Left ventricle myocardium inferior (tissue), 1 donor: ENCODE results near the gene CTPS1. TPM values are rescaled to one million over a fixed set of nuclear protein-coding genes. Genes with fewer than 3 reads are reported as not detected.

Experiments used
- DNase-seq: peaks from one replicate; pipeline ENCODE4 v3.0.0-alpha.2; 2020
- H3K27ac ChIP-seq: fragments of 200-600 bp; replicated peaks from 2 replicates; pipeline ENCODE4 v1.8.0; 2021
- H3K27me3 ChIP-seq: fragments of 200-600 bp; 2 replicates; pipeline ENCODE4 v1.8.0; 2021; ENCODE audit warnings: low read depth
- H3K36me3 ChIP-seq: fragments of 200-600 bp; 2 replicates; pipeline ENCODE4 v1.8.0; 2021
- H3K4me1 ChIP-seq: fragments of 200-600 bp; 2 replicates; pipeline ENCODE4 v1.8.0; 2021
- H3K4me3 ChIP-seq: fragments of 200-600 bp; 2 replicates; pipeline ENCODE4 v1.8.0; 2021; ENCODE audit warnings: mild to moderate bottlenecking, moderate library complexity
- H3K9me3 ChIP-seq: fragments of 200-600 bp; replicated peaks from 2 replicates; pipeline ENCODE4 v1.8.0; 2021
- CTCF ChIP-seq: fragments of 200-600 bp; IDR thresholded peaks from 2 replicates; pipeline ENCODE4 v1.8.0; 2021; ENCODE audit warnings: antibody characterized with exemption, mild to moderate bottlenecking, borderline replicate concordance
- intact Hi-C: fragments of 100-400 bp; cut with micrococcal nuclease; formaldehyde crosslinking; loops from one replicate; pipeline ENCODE4 v1.11.0; 2022
- total RNA-seq: library from RNA; stranded (reverse); fragmentation: NEBNext Ultra II Directional; extraction: Animal tissue kit (Norgen Biotek cat#: 25700); gene quantifications from one replicate; pipeline ENCODE4 v1.2.1, GENCODE V29; 2021
- donor health status: DM: no; HTN: yes; CAD: no; lungs with severe emphysema.

The CTPS1 gene
- total RNA-seq, 1 donor from 2014 or later, result 7.1 TPM

GRCh38 chr1:40988280-40988679, 8.8 kb downstream of the CTPS1 start:
- H3K27ac ChIP-seq, result peak overlapping the region; percentile 47
- DNase-seq, result no peak
- intact Hi-C loops, result no loop called here
- H3K27me3 ChIP-seq, result no peaks in the 10 kb centered on the region
- H3K4me1 ChIP-seq, result peaks cover 35% of the 10 kb centered on the region
- peaks cover 71% of the 10 kb centered on the region for H3K36me3 ChIP-seq
- no peak overlapping the region for H3K4me3 ChIP-seq
- no peak for TF ChIP-seq CTCF
- no peaks in the 10 kb centered on the region for H3K9me3 ChIP-seq

GRCh38 chr1:40989066-40989465, 9.6 kb downstream of the CTPS1 start:
- Histone ChIP-seq H3K27ac (no peak overlapping the region), H3K36me3 (peaks cover 70% of the 10 kb centered on the region), H3K27me3 (no peaks in the 10 kb centered on the region), H3K9me3 (no peaks in the 10 kb centered on the region), H3K4me1 (peaks cover 35% of the 10 kb centered on the region), H3K4me3 (no peak overlapping the region)
- no peak for TF ChIP-seq CTCF
- intact Hi-C loops, result no loop called here
- no peak for DNase-seq

DNA sequence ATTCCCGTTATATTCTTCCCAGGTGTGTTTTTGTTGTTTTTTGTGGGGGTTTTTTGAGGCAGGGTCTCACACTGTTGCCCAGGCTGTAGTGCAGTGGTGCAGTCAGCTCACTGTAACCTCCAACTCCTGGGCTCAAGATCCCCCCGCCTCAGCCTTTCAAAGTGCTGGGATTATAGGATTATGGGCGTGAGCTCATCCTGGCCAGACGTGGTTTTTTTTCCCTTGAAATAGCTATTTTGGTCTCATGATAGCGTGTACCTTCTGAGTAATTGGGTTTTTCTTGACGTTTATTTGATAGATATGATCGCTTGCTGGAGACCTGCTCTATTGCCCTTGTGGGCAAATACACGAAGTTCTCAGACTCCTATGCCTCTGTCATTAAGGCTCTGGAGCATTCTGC, 17.6 kb downstream of the CTPS1 start:
- no peaks in the 10 kb centered on the region for H3K9me3 ChIP-seq
- H3K4me1 ChIP-seq, result no peaks in the 10 kb centered on the region
- intact Hi-C loops, result no loop called here
- TF ChIP-seq CTCF, result no peak
- H3K27me3 ChIP-seq, result no peaks in the 10 kb centered on the region
- DNase-seq, result no peak
- H3K4me3 ChIP-seq, result no peak overlapping the region
- no peak overlapping the region for H3K27ac ChIP-seq
- H3K36me3 ChIP-seq, result peaks cover 87% of the 10 kb centered on the region

DNA sequence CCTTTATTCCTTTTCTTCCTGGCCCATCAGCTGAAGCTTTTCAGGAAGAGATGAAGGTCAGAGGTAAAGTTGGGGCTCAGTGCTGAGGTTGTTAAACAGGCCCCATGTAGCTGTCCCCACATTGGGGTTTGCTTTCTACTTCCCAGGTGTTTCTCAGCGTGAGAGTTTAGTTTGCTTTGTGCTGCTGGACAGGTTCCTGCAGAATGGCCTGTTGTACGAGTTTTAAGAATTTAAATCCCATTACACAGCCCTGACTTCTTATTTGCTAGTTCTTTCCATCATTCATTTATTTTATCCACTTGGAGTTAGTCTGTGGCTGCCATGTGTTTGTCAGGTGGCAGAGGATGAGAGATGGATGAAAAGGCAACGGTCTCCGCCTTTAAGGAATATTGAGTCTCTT, 19.2 kb downstream of the CTPS1 start:
- Histone ChIP-seq H3K4me3 (no peak overlapping the region), H3K4me1 (peaks cover 10% of the 10 kb centered on the region), H3K27ac (no peak overlapping the region), H3K27me3 (no peaks in the 10 kb centered on the region), H3K9me3 (no peaks in the 10 kb centered on the region), H3K36me3 (peaks cover 90% of the 10 kb centered on the region)
- no peak for TF ChIP-seq CTCF
- DNase-seq, result no peak
- intact Hi-C loops, result no loop called here

GRCh38 chr1:41003127-41003639, 23.7 kb downstream of the CTPS1 start:
- Histone ChIP-seq H3K4me1 (peaks cover 17% of the 10 kb centered on the region), H3K4me3 (no peak overlapping the region), H3K27ac (peak overlapping the region; percentile 49), H3K27me3 (no peaks in the 10 kb centered on the region), H3K9me3 (no peaks in the 10 kb centered on the region), H3K36me3 (peaks cover 87% of the 10 kb centered on the region)
- TF ChIP-seq CTCF, result no peak
- DNase-seq, result no peak
- intact Hi-C loops, result no loop called here
